Liver (tissue), 9 donors: ENCODE measurements around the gene DCAF15. TPM values are rescaled to one million over a fixed set of nuclear protein-coding genes. Genes with fewer than 3 reads are reported as not detected.

Experiments used
- DNase-seq: peaks from one replicate; pipeline ENCODE4 v3.0.0-alpha.2; 2017; ENCODE audit warnings: low spot score
- H3K27ac ChIP-seq, 2 donors: one replicate each; pipeline ENCODE4 v1.7.0; 2013; ENCODE audit warnings: inconsistent platforms in 2 of 2, low read length in 2 of 2, control low read depth in 1 of 2, low read depth in 1 of 2, mild to moderate bottlenecking in 1 of 2
- H3K27me3 ChIP-seq, 4 donors: one replicate each; pipeline versions ENCODE4 v1.6.1 to v1.7.0; 2013; ENCODE audit warnings: low read length in 3 of 4, inconsistent platforms in 1 of 4, mild to moderate bottlenecking in 1 of 4, moderate library complexity in 1 of 4; ENCODE audit not compliant: control insufficient read depth in 4 of 4, insufficient read depth in 4 of 4
- H3K36me3 ChIP-seq, 4 donors: one replicate each; pipeline versions ENCODE4 v1.6.1 to v1.7.0; 2013; ENCODE audit warnings: low read length in 3 of 4, mild to moderate bottlenecking in 3 of 4, low read depth in 1 of 4, moderate library complexity in 1 of 4; ENCODE audit not compliant: control insufficient read depth in 4 of 4, insufficient read depth in 3 of 4
- H3K4me1 ChIP-seq, 4 donors: one replicate each; pipeline versions ENCODE4 v1.6.1 to v1.7.0; 2013; ENCODE audit warnings: low read length in 3 of 4, mild to moderate bottlenecking in 3 of 4, moderate library complexity in 1 of 4; ENCODE audit not compliant: control insufficient read depth in 4 of 4, insufficient read depth in 4 of 4
- H3K4me3 ChIP-seq, 3 donors: one replicate each; pipeline versions ENCODE4 v1.6.1 to v1.7.0; 2013; ENCODE audit warnings: low read length in 3 of 3, control low read depth in 1 of 3, low read depth in 1 of 3, mild to moderate bottlenecking in 1 of 3
- H3K9ac ChIP-seq, 2 donors: one replicate each; pipeline ENCODE4 v1.7.0; 2013; ENCODE audit warnings: low read length in 2 of 2, mild to moderate bottlenecking in 2 of 2, moderate library complexity in 2 of 2, control low read depth in 1 of 2, low read depth in 1 of 2
- H3K9me3 ChIP-seq, 4 donors: one replicate each; pipeline versions ENCODE4 v1.6.1 to v1.7.0; 2013; ENCODE audit warnings: low read length in 3 of 4; ENCODE audit not compliant: control insufficient read depth in 4 of 4
- EGR1 ChIP-seq, 2 donors: IDR thresholded peaks; 2 replicates each; pipeline ENCODE4 v1.6.1; 2016 to 2018; ENCODE audit warnings: antibody characterized with exemption in 2 of 2, low read depth in 2 of 2
- FOXA1 ChIP-seq: IDR thresholded peaks from 2 replicates; pipeline ENCODE4 v1.6.1; 2016; ENCODE audit warnings: antibody characterized with exemption
- FOXA2 ChIP-seq: IDR thresholded peaks from 2 replicates; pipeline ENCODE4 v1.6.1; 2016; ENCODE audit warnings: antibody characterized with exemption
- GABPA ChIP-seq, 2 donors: IDR thresholded peaks in 1 of 2; conservative IDR thresholded peaks in 1 of 2; 2 replicates each; pipeline ENCODE4 v1.6.1; 2016; ENCODE audit warnings: antibody characterized with exemption in 2 of 2, mild to moderate bottlenecking in 1 of 2, moderate library complexity in 1 of 2
- HNF4A ChIP-seq, 2 donors: conservative IDR thresholded peaks; 2 replicates each; pipeline ENCODE4 v1.6.1; 2016; ENCODE audit warnings: antibody characterized with exemption in 2 of 2, mild to moderate bottlenecking in 2 of 2
- HNF4G ChIP-seq: IDR thresholded peaks from 2 replicates; pipeline ENCODE4 v1.6.1; 2016; ENCODE audit warnings: antibody characterized with exemption
- NR2F2 ChIP-seq: IDR thresholded peaks from 2 replicates; pipeline ENCODE4 v1.6.1; 2016; ENCODE audit warnings: antibody characterized with exemption
- RAD21 ChIP-seq, 2 donors: IDR thresholded peaks; 2 replicates each; pipeline ENCODE4 v1.6.1; 2016; ENCODE audit warnings: antibody characterized with exemption in 2 of 2, mild to moderate bottlenecking in 2 of 2
- RXRA ChIP-seq, 2 donors: IDR thresholded peaks; 2 replicates each; pipeline ENCODE4 v1.6.1; 2017 to 2018; ENCODE audit warnings: antibody characterized with exemption in 2 of 2, mild to moderate bottlenecking in 1 of 2
- SP1 ChIP-seq: IDR thresholded peaks from 2 replicates; pipeline ENCODE4 v1.6.1; 2018; ENCODE audit warnings: antibody characterized with exemption, mild to moderate bottlenecking
- TAF1 ChIP-seq: conservative IDR thresholded peaks from 2 replicates; pipeline ENCODE4 v1.6.1; 2016; ENCODE audit warnings: antibody characterized with exemption, mild to moderate bottlenecking
- YY1 ChIP-seq: IDR thresholded peaks from 2 replicates; pipeline ENCODE4 v1.6.1; 2016; ENCODE audit warnings: antibody characterized with exemption, mild to moderate bottlenecking
- WGBS: extraction: QIAGEN DNeasy Blood & Tissue Kit; methylation state at CpG from one replicate; pipeline ENCODE4 v1.1.7; 2013; 5-methylcytosine and 5-hydroxymethylcytosine counted together
- polyA plus RNA-seq, 2 donors: library from polyadenylated mRNA; stranded (reverse) in 1 of 2; unstranded in 1 of 2; fragments of 200-250 nt in 1 of 2; fragments of >200 nt in 1 of 2; fragmentation: Nextera tagmentation in 1 of 2; extraction: Ambion mirVana in 1 of 2; gene quantifications; one replicate each; pipeline versions ENCODE4 v1.2.1 to v1.2.3, GENCODE V29; 2013 to 2015
- total RNA-seq, 2 donors: library from RNA; depleted of rRNA; stranded (reverse); fragments of >200 nt; gene quantifications; one replicate each; pipeline ENCODE4 v1.2.3, GENCODE V29; 2014
- TF ChIP-seq, protein P1 (sequence below): fragments of 150-350 bp; IDR thresholded peaks from 2 replicates; pipeline ENCODE4 v1.5.1; 2017; ENCODE audit warnings: improper control_type of control experiment, low read depth, low read length; ENCODE audit not compliant: missing input control
- TF ChIP-seq, protein P2 (sequence below): IDR thresholded peaks from 2 replicates; pipeline ENCODE4 v1.6.1; 2016; ENCODE audit warnings: antibody characterized with exemption
- TF ChIP-seq, protein P3 (sequence below): IDR thresholded peaks from 2 replicates; pipeline ENCODE4 v1.6.1; 2016; ENCODE audit warnings: antibody characterized with exemption
- donor health status: healthy.
- donor health status: healthy.
- donor health status: healthy.
- donor health status: healthy.
- donor health status: healthy.

The DCAF15 gene
- total and polyA plus RNA-seq, 4 donors: 2.6 to 10.4 (median 5.5) TPM

DNA sequence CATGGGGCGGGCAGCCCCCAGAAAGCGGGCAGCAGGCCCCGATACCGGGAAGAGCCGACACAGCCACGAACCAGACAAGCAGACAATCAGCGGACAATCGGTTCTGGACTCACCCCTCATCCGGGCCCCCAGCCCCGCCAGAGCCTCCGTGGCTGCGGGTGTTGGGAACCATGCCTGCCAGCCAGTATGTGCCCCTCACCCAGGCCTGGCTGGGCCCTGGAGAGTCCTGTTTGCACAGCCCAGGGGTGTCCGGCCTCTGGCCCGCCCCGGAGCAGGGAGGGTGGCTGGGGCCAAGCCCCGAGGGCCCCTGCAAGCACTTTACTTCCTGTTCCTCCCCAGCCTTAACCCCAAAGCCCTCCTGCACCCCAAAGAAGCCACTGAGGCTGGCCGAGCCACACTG, 21.9 kb upstream of the DCAF15 start (continued):
- TF ChIP-seq, protein P1, sequence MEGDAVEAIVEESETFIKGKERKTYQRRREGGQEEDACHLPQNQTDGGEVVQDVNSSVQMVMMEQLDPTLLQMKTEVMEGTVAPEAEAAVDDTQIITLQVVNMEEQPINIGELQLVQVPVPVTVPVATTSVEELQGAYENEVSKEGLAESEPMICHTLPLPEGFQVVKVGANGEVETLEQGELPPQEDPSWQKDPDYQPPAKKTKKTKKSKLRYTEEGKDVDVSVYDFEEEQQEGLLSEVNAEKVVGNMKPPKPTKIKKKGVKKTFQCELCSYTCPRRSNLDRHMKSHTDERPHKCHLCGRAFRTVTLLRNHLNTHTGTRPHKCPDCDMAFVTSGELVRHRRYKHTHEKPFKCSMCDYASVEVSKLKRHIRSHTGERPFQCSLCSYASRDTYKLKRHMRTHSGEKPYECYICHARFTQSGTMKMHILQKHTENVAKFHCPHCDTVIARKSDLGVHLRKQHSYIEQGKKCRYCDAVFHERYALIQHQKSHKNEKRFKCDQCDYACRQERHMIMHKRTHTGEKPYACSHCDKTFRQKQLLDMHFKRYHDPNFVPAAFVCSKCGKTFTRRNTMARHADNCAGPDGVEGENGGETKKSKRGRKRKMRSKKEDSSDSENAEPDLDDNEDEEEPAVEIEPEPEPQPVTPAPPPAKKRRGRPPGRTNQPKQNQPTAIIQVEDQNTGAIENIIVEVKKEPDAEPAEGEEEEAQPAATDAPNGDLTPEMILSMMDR: no peak
- no peak for TF ChIP-seq TAF1
- TF ChIP-seq, protein P2, sequence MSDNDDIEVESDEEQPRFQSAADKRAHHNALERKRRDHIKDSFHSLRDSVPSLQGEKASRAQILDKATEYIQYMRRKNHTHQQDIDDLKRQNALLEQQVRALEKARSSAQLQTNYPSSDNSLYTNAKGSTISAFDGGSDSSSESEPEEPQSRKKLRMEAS: no peak
- TF ChIP-seq EGR1 (IDR thresholded peaks at IDR 0.05; ENCODE audit: low read depth in 2 of 2): no peak
- TF ChIP-seq HNF4G: no peak
- TF ChIP-seq NR2F2: no peak

GRCh38 chr19:13931391-13932148, 20.7 kb upstream of the DCAF15 start:
- TF ChIP-seq FOXA1 (no peak), GABPA (IDR thresholded peaks at IDR 0.05 in 1 of 2, conservative IDR thresholded peaks at IDR 0.05 in 1 of 2) (no peak), HNF4A (conservative IDR thresholded peaks at IDR 0.05) (no peak), FOXA2 (no peak)
- TF ChIP-seq, protein P3, sequence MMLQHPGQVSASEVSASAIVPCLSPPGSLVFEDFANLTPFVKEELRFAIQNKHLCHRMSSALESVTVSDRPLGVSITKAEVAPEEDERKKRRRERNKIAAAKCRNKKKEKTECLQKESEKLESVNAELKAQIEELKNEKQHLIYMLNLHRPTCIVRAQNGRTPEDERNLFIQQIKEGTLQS: no peak
- no peak for DNase-seq
- 93% methylated on average over 30 of the region's 30 CpGs for WGBS
- H3K4me3 ChIP-seq: no peak overlapping the region
- H3K27ac ChIP-seq: no peak overlapping the region
- H3K27me3 ChIP-seq: peaks cover 0 to 4% (median under 1%) of the 10 kb centered on the region in 4 donors
- H3K4me1 ChIP-seq: no peaks in the 10 kb centered on the region
- H3K9ac ChIP-seq: no peak overlapping the region
- H3K36me3 ChIP-seq: peaks cover 5 to 15% (median 11%) of the 10 kb centered on the region in 4 donors
- H3K9me3 ChIP-seq: no peaks in the 10 kb centered on the region

- Histone ChIP-seq H3K9me3 (no peaks in the 10 kb centered on the region), H3K27me3 (peaks cover 0 to 4% (median under 1%) of the 10 kb centered on the region in 4 donors), H3K36me3 (peaks cover 5 to 10% (median 9%) of the 10 kb centered on the region in 4 donors), H3K9ac (no peak overlapping the region), H3K4me3 (no peak overlapping the region), H3K4me1 (no peaks in the 10 kb centered on the region), H3K27ac (no peak overlapping the region)
- TF ChIP-seq RAD21 (IDR thresholded peaks at IDR 0.05) (no peak), YY1 (no peak), RXRA (IDR thresholded peaks at IDR 0.05) (no peak), TAF1 (no peak), SP1 (no peak), FOXA1 (no peak), GABPA (IDR thresholded peaks at IDR 0.05 in 1 of 2, conservative IDR thresholded peaks at IDR 0.05 in 1 of 2) (no peak)
- TF ChIP-seq, protein P2: no peak
- no peak for DNase-seq
- 94% methylated on average over 6 of the region's 6 CpGs for WGBS
Measured at GRCh38 chr19:13932149-13932637, 20.1 kb upstream of the DCAF15 start.
